GM19452 (cell line): ENCODE data around the gene CHMP1A.
"Not testable (repeated sequence)": the region's sequence is repeated elsewhere in the genome, so short reads cannot be mapped to it uniquely, and the experiment has no call there.

Source experiments
- ATAC-seq: cut with Tn5 transposase; IDR thresholded peaks from one replicate; pipeline ENCODE4 v1.9.1; 2021; ENCODE audit not compliant: unreplicated experiment

CHMP1A gene

GRCh38 chr16:89661215-89661614 lies 3.7 kb upstream of the CHMP1A start:
- ATAC-seq: no peak

- ATAC-seq: no peak
Observed at GRCh38 chr16:89660146-89660545, 2.6 kb upstream of the CHMP1A start.

GRCh38 chr16:89658221-89658879 lies 842 bp upstream of the CHMP1A start:
- ATAC-seq: no peak

- ATAC-seq: no peak
Observed at GRCh38 chr16:89656435-89657121, 930 bp downstream of the CHMP1A start.

- no peak for ATAC-seq
Observed at GRCh38 chr16:89655062-89655643, 2.4 kb downstream of the CHMP1A start.

GRCh38 chr16:89653656-89654295 lies 3.7 kb downstream of the CHMP1A start:
- no peak for ATAC-seq

- ATAC-seq: no peak
Observed at GRCh38 chr16:89651584-89651983, 5.9 kb downstream of the CHMP1A start.

- ATAC-seq: no peak
Observed at GRCh38 chr16:89646906-89647305, 10.6 kb downstream of the CHMP1A start.

- no peak for ATAC-seq
Observed at GRCh38 chr16:89646270-89646669, 11.2 kb downstream of the CHMP1A start.

- ATAC-seq: no peak
Observed at GRCh38 chr16:89645122-89645521, 12.4 kb downstream of the CHMP1A start.

GRCh38 chr16:89643769-89644300 lies 13.7 kb downstream of the CHMP1A start:
- no peak for ATAC-seq

GRCh38 chr16:89642574-89642973 lies 14.9 kb downstream of the CHMP1A start:
- ATAC-seq: no peak

GRCh38 chr16:89641458-89642119 lies 15.9 kb downstream of the CHMP1A start:
- ATAC-seq: no peak

- ATAC-seq: no peak
Observed at GRCh38 chr16:89639385-89639784, 18.1 kb downstream of the CHMP1A start.

GRCh38 chr16:89638455-89638854 lies 19.1 kb downstream of the CHMP1A start:
- no peak for ATAC-seq

- ATAC-seq: no peak
Observed at GRCh38 chr16:89637379-89637778, 20.1 kb downstream of the CHMP1A start.

- no peak for ATAC-seq
Observed at GRCh38 chr16:89636663-89637062, 20.8 kb downstream of the CHMP1A start.

GRCh38 chr16:89634463-89635385 lies 22.8 kb downstream of the CHMP1A start:
- ATAC-seq: not testable (repeated sequence)

- ATAC-seq: no peak
Observed at GRCh38 chr16:89633064-89633631, 24.4 kb downstream of the CHMP1A start.
